HG03135 (cell line): ENCODE results near the gene TRMT112.

Experiments used
- ATAC-seq: cut with Tn5 transposase; IDR thresholded peaks from one replicate; pipeline ENCODE4 v1.9.1; 2021; ENCODE audit warnings: mild to moderate bottlenecking, moderate library complexity; ENCODE audit not compliant: unreplicated experiment

Gene TRMT112

DNA sequence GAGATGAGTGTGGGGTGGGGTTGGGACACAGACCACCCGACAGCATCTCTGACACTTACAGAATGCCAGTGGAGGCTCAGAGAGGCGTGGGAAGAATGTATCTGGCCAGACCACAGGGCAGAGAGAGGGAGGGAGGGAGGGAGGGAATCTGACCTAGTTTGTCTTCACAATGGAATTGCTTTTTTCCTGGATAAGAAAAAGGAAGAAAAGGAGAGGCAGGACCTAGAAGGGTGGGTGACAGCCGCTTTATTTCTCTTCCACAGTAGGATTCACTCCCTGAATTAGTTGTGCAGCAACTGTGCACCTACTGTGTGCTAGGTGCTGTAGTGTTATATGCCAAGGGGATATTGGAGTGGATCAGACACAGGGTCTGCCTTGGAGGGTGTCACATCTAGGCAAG lies 22.6 kb downstream of the TRMT112 start:
- ATAC-seq: no peak

GRCh38 chr11:64292460-64293254 lies 24.7 kb downstream of the TRMT112 start:
- ATAC-seq: no peak

- no peak for ATAC-seq
These were observed 25.5 kb downstream of the TRMT112 start for GRCh38 chr11:64291752-64292459.

DNA sequence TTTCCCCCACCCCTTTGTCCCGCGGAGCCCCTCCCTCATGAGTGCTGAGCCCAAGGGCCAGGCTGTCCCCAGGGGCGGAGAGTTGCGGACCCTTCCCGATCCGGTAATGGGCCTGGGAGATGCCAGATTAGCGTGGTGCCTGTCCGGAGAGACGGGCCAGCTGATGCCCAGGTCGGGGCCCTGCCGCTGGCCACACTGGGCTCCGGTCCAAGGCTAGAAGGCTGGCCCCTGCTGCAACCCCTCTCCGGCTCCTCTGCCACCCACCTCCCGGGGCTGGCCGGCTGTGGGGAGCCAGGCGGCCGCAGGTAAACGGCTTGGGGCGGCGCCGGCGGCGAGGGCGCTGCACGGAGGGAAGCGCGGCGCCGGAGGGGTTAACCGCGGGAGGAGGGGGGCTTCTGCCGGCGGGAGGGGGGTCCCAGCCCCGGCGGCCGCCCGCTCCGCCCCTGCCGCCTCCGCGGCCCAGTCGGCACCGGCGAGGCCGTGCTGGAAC lies 26.1 kb downstream of the TRMT112 start, which contains the start of gene KCNK4:
Gene KCNK4, plus strand, starts transcription at position 41 of the 490 bp plus-strand sequence. CDS start 1,717 bp downstream, outside the sequence.
- no peak for ATAC-seq

DNA sequence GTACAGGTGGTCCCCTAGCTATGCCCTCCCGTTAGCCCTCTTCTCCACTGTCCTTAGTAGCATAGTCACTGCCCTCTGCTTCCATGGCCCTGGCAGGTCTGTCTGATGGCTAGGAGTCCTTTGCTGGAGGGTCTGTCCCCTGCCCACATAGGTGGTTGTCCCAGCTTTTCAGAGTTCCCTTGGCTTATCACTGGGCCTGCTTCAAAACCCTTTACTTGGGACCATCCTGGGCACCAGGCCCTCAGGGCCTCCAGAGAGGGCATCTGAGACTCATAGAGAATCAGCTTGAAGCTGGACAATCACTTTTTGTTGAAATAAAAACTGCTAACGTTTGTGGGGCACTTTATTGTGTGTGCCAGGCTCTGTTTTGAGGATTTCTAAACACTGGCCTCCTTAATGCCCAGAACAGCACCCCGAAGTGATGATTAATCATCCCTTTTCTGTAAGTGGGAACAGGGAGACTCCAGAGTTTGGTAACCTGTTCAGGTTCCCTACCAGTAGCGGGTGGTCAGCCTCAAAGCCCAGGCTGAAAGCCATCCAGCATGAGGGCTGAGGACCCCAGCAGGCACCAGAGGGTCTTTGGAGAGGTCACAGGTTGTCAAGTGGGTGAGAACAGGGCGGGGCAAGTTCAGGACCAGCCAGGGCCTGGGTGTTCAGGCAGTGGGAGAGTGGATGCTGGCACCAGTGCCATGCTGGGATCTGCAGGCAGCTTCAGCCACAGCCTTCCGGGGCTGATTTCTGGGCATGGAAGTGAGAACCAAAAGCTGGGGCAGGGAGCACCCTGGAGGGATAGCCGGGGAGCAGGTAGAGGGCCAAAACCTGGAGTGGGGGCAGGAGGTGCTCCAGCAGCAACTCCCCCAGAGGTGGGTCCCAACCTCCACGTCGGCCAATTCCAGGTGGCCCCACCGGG lies 26.8 kb downstream of the TRMT112 start:
- ATAC-seq: no peak

- no peak for ATAC-seq
These were observed 28.3 kb downstream of the TRMT112 start for GRCh38 chr11:64289002-64289564.

GRCh38 chr11:64288353-64288750 lies 29.0 kb downstream of the TRMT112 start:
- no peak for ATAC-seq

- no peak for ATAC-seq
These were observed 29.5 kb downstream of the TRMT112 start for GRCh38 chr11:64287676-64288352.

- no peak for ATAC-seq
These were observed 30.6 kb downstream of the TRMT112 start for GRCh38 chr11:64286801-64287159.

DNA sequence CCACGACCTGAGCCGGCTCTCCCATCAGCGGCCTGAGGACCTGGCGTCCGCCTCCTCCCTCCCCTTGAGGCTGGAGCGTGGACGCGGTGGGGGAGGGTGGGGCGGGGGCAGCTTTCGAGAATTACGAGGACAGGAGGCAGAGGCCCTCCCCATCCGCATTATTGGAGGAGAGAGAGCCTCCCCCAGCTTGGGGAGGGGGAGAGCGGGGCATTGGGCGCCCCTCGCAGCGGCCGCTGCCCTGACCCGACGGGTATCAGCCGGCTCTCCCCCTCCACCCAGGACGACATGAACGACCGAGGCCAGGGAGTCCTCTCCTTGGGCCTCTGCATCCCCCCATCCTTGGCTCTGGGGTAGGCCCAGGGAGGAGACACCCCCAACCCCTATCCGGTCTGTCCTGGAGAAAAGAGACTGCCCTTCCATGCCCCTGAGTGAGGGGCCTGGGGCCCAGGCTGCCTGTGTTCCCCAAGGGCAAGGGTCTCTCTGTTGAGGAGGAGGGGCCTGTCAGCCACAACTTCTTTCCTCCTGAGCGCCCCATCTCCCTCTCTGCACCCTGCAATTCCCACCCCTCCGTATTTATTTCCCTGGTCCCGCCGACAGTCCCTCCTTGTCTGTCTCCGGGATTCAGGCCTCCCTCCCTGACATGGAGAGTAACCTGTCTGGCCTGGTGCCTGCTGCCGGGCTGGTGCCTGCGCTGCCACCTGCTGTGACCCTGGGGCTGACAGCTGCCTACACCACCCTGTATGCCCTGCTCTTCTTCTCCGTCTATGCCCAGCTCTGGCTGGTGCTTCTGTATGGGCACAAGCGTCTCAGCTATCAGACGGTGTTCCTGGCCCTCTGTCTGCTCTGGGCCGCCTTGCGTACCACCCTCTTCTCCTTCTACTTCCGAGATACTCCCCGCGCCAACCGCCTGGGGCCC lies 31.2 kb downstream of the TRMT112 start:
- ATAC-seq: no peak

GRCh38 chr11:64284962-64285884 lies 32.1 kb downstream of the TRMT112 start, which contains the start of gene GPR137:
GPR137 (plus strand) TSS chr11:64285848; CDS start chr11:64286525, 677 bp downstream.
- ATAC-seq: peak; percentile 58

- ATAC-seq: peak; percentile 62
These were observed 33.1 kb downstream of the TRMT112 start, which contains the start of gene BAD for GRCh38 chr11:64284048-64284961. BAD (minus strand) TSS chr11:64284665; CDS start chr11:64284368, 297 bp downstream.

- ATAC-seq: no peak
These were observed 34.3 kb downstream of the TRMT112 start for GRCh38 chr11:64283092-64283491.

DNA sequence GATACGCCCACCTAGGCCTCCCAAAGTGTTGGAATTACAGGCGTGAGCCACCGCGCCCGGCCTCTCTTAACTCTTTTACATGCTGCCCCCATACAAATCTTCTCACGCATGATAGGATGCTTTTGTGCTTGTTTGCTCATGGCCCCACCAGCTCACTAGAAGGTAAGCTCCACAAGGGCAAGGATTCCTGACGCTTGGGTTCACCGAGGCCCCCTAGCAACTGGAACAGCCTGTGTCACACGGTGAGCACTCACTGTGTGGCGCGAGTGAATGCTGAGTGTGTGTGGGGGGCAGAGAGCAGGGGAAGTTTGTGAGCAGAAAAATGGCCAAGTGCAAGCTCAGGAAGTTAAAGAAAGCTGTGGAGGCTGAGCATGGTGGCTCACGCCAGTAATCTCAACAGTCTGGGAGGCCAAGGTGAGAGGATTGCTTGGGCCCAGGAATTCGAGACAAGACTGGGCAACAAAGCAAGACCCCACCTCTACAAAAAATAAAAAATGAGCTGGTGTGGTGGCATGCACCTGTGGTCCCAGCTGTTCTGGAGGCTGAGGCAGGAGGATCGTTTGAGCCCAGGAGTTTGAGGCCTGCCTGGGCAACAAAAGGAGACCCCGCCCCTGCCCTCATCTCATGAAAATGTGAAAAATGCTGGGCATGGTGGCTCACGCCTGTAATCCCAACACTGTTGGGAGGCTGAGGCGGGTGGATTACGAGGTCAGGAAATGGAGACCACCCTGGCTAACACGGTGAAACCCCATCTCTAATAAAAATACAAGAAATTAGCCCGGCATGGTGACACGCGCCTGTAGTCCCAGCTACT lies 35.2 kb downstream of the TRMT112 start:
- ATAC-seq: no peak

DNA sequence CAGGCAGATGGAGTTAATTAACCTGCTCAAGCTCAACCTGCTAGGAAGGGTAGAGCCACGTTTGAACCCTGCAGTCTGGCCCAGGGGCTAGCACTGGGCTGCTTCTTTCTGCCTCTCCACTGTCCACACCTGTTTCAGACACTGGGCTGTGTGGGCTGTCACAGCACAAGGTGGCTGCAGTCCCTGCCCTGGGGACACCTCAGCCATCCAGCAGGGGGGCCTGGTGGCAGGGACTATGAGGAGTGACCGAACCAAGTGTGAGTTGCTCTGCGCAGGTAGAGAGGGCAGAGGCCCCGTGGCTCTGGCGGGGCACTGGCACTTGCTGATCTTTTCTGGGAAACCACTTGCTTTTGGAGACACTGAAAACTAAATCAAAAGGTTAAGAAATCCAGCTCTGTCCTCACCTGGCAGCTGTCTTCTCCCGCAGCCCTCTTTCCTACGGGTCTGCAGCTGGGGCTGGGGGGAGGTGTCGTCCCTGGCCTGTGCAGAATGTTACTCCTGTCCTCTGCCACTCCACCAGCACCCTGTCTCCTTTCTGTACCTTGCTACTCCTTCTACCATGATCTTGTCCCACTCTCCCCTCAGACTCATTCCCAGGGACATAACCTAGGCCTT lies 38.7 kb downstream of the TRMT112 start:
- no peak for ATAC-seq
